GM23248 (cell line): ENCODE measurements around the gene TFB1M.

Source experiments
- EZH2 ChIP-seq: fragments of 200-600 bp; sonication (generic); IDR thresholded peaks from 2 replicates; pipeline ENCODE4 v1.6.1; 2018; ENCODE audit warnings: antibody characterized with exemption, mild to moderate bottlenecking; ENCODE audit not compliant: insufficient read depth, poor library complexity, severe bottlenecking
- EZH2phosphoT487 ChIP-seq: fragments of 200-600 bp; sonication (generic); IDR thresholded peaks from 2 replicates; pipeline ENCODE4 v1.6.1; 2018; ENCODE audit warnings: antibody characterized with exemption, moderate library complexity, mild to moderate bottlenecking, low read depth; ENCODE audit not compliant: insufficient read depth

- TF ChIP-seq EZH2 (no peak), EZH2phosphoT487 (no peak)
Observed at GRCh38 chr6:155274106-155274505, 40.2 kb downstream of the TFB1M start.
